ENCODE measurements around the gene CLDN14.

DNA sequence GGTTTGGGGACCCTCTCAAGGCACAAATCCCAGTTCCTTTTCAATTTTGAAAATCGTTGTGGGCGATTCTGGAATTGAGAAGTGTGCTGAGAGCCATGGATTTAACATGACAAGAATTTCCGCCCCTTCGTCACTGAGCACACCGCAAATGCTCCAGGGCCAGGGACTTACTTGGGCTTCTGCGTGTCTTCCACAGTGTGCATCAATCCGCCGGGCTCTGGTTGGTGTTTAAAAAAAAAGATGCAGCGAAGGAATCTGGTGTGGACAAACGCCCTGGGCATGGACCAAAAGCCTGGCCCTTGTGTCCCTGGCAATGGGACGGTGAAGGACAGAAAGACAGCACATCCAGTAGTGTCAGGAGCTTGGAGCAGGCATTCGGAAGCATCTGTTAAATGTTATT, 696 bp upstream of the CLDN14 start:
- TF ChIP-seq GATA2 (IDR thresholded peaks at IDR 0.05; ENCODE audit: low read depth, low read length) (no peak), GATA3 (IDR thresholded peaks at IDR 0.05; ENCODE audit: low read depth, low read length) (no peak)

Measured in SH-SY5Y (cell line).